Stimulated activated CD8-positive, alpha-beta memory T cell treated with anti-CD3 and anti-CD28 coated beads, Interleukin-4, amount 100 ng/mL, for 48 hours (primary cell): ENCODE data around the gene LRFN2.
A peak's percentile ranks its signal among the peaks of the same experiment; 100 is the strongest.

ENCODE experiments used
- DNase-seq: peaks from one replicate; pipeline ENCODE4 v3.0.0-alpha.2; 2020

LRFN2 gene

GRCh38 chr6:40587240-40588069 is at the start of gene LRFN2:
Gene LRFN2 (minus strand): TSS chr6:40587364.
- DNase-seq: peak; percentile 80

- DNase-seq: no peak
Observed at GRCh38 chr6:40634429-40634828, 47.3 kb upstream of the LRFN2 start.

GRCh38 chr6:40631744-40632143 is 44.6 kb upstream of the LRFN2 start:
- DNase-seq: no peak

- no peak for DNase-seq
Observed at GRCh38 chr6:40630488-40630887, 43.3 kb upstream of the LRFN2 start.

GRCh38 chr6:40630051-40630450 is 42.9 kb upstream of the LRFN2 start:
- DNase-seq: no peak

- DNase-seq: no peak
Observed at GRCh38 chr6:40629463-40629862, 42.3 kb upstream of the LRFN2 start.

GRCh38 chr6:40627316-40627715 is 40.2 kb upstream of the LRFN2 start:
- DNase-seq: no peak

GRCh38 chr6:40626886-40627285 is 39.7 kb upstream of the LRFN2 start:
- DNase-seq: no peak

GRCh38 chr6:40623932-40624331 is 36.8 kb upstream of the LRFN2 start:
- DNase-seq: no peak

GRCh38 chr6:40623178-40623577 is 36.0 kb upstream of the LRFN2 start:
- no peak for DNase-seq

GRCh38 chr6:40620574-40621240 is 33.5 kb upstream of the LRFN2 start:
- no peak for DNase-seq

GRCh38 chr6:40614671-40615070 is 27.5 kb upstream of the LRFN2 start:
- no peak for DNase-seq

GRCh38 chr6:40611912-40612311 is 24.7 kb upstream of the LRFN2 start:
- no peak for DNase-seq

- DNase-seq: no peak
Observed at GRCh38 chr6:40611434-40611833, 24.3 kb upstream of the LRFN2 start.

GRCh38 chr6:40610229-40610628 is 23.1 kb upstream of the LRFN2 start:
- DNase-seq: no peak

GRCh38 chr6:40606981-40607380 is 19.8 kb upstream of the LRFN2 start:
- DNase-seq: no peak

GRCh38 chr6:40606526-40606925 is 19.4 kb upstream of the LRFN2 start:
- no peak for DNase-seq

- DNase-seq: no peak
Observed at GRCh38 chr6:40604082-40604481, 16.9 kb upstream of the LRFN2 start.

GRCh38 chr6:40599555-40599954 is 12.4 kb upstream of the LRFN2 start:
- DNase-seq: no peak

- DNase-seq: no peak
Observed at GRCh38 chr6:40598516-40598915, 11.4 kb upstream of the LRFN2 start.

- DNase-seq: no peak
Observed at GRCh38 chr6:40597301-40597700, 10.1 kb upstream of the LRFN2 start.

- DNase-seq: no peak
Observed at GRCh38 chr6:40588480-40588879, 1.3 kb upstream of the LRFN2 start.

- no peak for DNase-seq
Observed at GRCh38 chr6:40588070-40588384, 863 bp upstream of the LRFN2 start.

- DNase-seq: peak; percentile 24
Observed at GRCh38 chr6:40586369-40587201, 579 bp downstream of the LRFN2 start.
